HFF-Myc (cell line): ENCODE data around the gene KHDRBS1.
"Not testable (repeated sequence)": the region's sequence is repeated elsewhere in the genome, so short reads cannot be mapped to it uniquely, and the experiment has no call there.

ENCODE experiments used
- DNase-seq: peaks from one replicate; pipeline ENCODE4 v3.0.0-alpha.2; 2011; ENCODE audit warnings: low read depth; ENCODE audit errors: extremely low read depth
- H3K4me3 ChIP-seq: replicated peaks from 2 replicates; pipeline ENCODE4 v1.5.1; 2011; ENCODE audit warnings: low read depth, mild to moderate bottlenecking, control low read depth, low read length
- TF ChIP-seq, protein P1 (sequence below): IDR thresholded peaks from 2 replicates; pipeline ENCODE4 v1.5.1; 2012; ENCODE audit warnings: mild to moderate bottlenecking, low read depth, low read length, control low read depth; ENCODE audit errors: missing control alignments

KHDRBS1 gene

DNA sequence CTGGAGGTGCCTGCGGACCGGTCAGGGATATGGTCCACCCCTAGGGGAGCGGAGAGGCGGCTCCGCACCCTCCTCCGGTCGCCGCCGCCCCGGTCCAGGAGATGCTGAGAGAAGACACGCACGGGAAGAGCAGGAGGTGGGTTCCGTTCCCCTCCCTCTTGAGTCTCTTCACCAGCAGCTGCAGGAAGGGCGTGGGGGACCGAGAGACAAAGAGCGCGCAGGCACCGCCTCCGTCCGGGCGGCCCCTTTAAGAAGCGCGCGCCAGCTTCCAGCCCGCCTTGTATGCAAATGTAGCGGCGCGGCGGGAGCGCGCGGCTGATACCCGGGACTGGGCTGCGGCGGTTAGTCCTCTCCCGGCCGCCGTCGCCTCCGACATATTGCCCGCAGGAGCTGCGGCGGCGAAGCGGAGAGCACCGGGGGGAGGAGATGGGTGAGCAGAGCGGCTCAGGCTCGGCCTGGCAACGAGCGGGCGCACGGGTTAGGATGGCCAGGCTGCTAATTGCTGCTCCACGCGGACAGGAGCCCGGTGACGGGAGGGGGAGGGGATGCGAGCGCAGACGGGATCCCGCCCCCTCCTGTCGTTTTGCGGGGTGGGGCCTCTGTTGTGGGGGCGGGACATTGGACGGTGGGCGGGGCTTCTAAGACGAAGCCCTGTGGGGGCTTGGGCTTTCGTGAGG is 59.1 kb downstream of the KHDRBS1 start, which contains the start of gene TMEM39B:
Gene TMEM39B (plus strand): TSS at position 318 of the 677 bp plus-strand sequence. CDS start 109 bp downstream, at position 427.
- TF ChIP-seq, protein P1, sequence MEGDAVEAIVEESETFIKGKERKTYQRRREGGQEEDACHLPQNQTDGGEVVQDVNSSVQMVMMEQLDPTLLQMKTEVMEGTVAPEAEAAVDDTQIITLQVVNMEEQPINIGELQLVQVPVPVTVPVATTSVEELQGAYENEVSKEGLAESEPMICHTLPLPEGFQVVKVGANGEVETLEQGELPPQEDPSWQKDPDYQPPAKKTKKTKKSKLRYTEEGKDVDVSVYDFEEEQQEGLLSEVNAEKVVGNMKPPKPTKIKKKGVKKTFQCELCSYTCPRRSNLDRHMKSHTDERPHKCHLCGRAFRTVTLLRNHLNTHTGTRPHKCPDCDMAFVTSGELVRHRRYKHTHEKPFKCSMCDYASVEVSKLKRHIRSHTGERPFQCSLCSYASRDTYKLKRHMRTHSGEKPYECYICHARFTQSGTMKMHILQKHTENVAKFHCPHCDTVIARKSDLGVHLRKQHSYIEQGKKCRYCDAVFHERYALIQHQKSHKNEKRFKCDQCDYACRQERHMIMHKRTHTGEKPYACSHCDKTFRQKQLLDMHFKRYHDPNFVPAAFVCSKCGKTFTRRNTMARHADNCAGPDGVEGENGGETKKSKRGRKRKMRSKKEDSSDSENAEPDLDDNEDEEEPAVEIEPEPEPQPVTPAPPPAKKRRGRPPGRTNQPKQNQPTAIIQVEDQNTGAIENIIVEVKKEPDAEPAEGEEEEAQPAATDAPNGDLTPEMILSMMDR = no peak
- peak within 1 kb of the TSS; percentile 61 for H3K4me3 ChIP-seq
- peak; percentile 77 for DNase-seq

DNA sequence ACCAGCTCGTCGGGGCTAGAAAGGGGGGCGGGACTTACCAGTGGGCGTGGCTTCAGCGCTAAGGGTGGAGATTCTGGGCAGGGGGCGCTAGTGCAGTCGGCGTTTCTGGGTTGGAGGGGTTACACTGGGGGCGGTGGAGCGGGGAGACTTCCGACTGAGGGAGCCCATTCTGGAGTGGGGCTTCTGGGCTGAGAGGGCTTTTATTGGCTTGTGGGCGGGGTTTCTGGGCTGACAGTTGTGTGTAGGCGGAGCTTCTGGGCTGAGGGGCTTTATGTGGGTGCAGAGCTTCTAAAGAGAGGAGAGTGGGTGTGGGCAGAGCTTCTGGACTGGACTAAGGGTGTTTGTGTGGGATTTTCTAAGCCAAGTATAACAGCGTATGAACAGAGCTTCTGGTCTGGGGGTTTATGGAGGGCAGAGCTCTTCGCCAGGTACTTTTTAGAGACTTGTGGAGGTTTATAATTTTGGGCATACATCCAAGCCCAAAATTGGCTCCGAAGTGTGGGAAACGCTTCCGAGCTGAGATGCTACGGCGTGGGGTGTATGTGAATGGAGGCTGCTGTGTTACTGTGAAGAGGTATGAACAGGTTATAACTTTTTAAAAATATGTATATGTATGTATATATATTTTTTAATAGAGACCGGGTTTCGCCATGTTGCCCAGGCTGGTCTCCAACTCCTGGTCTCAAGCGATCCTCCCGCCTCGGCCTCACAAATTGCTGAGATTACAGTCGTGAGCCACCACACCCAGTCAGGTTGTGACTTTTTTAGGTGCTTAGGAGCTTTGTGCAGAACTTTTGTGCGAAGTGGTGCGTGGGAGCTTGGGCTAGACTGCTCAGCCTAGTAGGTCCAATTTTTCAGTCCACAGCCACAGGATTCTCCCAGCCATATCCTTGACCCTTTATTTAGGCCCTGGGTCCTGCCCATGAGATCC is 59.9 kb downstream of the KHDRBS1 start:
- TF ChIP-seq, protein P1 = peak; percentile 25
- H3K4me3 ChIP-seq = peak overlapping the region; percentile 61
- no peak for DNase-seq

- no peak for DNase-seq
- TF ChIP-seq, protein P1 = no peak
- H3K4me3 ChIP-seq = no peak overlapping the region
Measured at GRCh38 chr1:32074841-32075240, 61.2 kb downstream of the KHDRBS1 start.

- no peak overlapping the region for H3K4me3 ChIP-seq
- no peak for DNase-seq
- TF ChIP-seq, protein P1 = no peak
Measured at GRCh38 chr1:32077451-32077850, 63.8 kb downstream of the KHDRBS1 start.

DNA sequence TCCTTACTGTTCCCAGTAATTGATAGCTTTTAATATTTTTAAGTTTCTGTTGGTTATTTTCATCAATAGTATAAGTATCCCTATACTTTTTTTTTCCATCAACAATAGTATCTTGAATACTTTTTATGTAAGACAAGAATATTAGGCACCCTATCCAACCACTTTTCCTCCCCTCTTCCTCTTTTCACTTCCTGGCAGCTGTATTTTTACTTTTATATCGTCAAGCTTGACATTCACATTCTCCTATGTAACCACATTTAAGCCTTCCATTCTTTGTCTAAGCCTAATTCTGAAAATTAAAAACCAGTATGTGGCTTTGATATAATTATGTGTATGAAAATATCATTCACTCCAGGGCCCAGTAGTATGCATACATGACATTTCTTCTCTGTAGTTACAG is 68.4 kb downstream of the KHDRBS1 start:
- no peak for DNase-seq
- H3K4me3 ChIP-seq = no peak overlapping the region
- TF ChIP-seq, protein P1 = no peak

GRCh38 chr1:32086381-32086780 is 72.7 kb downstream of the KHDRBS1 start:
- not testable (repeated sequence) for DNase-seq, H3K4me3 ChIP-seq

GRCh38 chr1:32091176-32091575 is 77.5 kb downstream of the KHDRBS1 start:
- H3K4me3 ChIP-seq = no peak overlapping the region
- TF ChIP-seq, protein P1 = no peak
- no peak for DNase-seq
